HT1080 (cell line): Measurements from ENCODE around the gene METTL3. TPM values are rescaled to one million over a fixed set of nuclear protein-coding genes. Genes with fewer than 3 reads are reported as not detected.

ENCODE experiments used
- DNase-seq: peaks from one replicate; pipeline ENCODE4 v3.0.0-alpha.2; 2015; ENCODE audit warnings: low read depth
- total RNA-seq: library from RNA; depleted of rRNA; stranded (reverse); fragments of >200 nt; shearing (Covaris generic); gene quantifications from 2 replicates; pipeline ENCODE4 v1.2.3, GENCODE V29; 2014; rRNA removed

METTL3 gene
- total RNA-seq, 1 experiment from 2014 or later = 96.6 TPM

GRCh38 chr14:21476925-21477681 is 34.0 kb downstream of the METTL3 start, which contains the start of the genes RAB2B and TOX4:
TSS of gene RAB2B (minus strand) at chr14:21476959. CDS start at chr14:21476872, 87 bp downstream.
TSS of gene TOX4 (plus strand) at chr14:21477195. CDS start at chr14:21477279, 84 bp downstream.
- peak; percentile 97 for DNase-seq

- no peak for DNase-seq
Observed at GRCh38 chr14:21476523-21476924, 34.6 kb downstream of the METTL3 start.

- peak; percentile 6 for DNase-seq
Observed at GRCh38 chr14:21475767-21476522, 35.2 kb downstream of the METTL3 start.

GRCh38 chr14:21467616-21468015 is 43.5 kb downstream of the METTL3 start:
- peak; percentile 75 for DNase-seq

- DNase-seq = peak; percentile 100
Observed at GRCh38 chr14:21455912-21456667, 55.0 kb downstream of the METTL3 start, which contains the start of gene CHD8. TSS of gene CHD8 (minus strand) at chr14:21456123. CDS start at chr14:21431643, 24,480 bp downstream.

GRCh38 chr14:21455592-21455911 is 55.6 kb downstream of the METTL3 start:
- DNase-seq = no peak

GRCh38 chr14:21454843-21455544 is 56.1 kb downstream of the METTL3 start:
- DNase-seq = no peak

- DNase-seq = no peak
Observed at GRCh38 chr14:21449899-21450216, 61.3 kb downstream of the METTL3 start.

Other genes with a start within 250 kb of the METTL3 start
- gene HNRNPC, start 241.9 kb downstream of the METTL3 start, total RNA-seq = 1,396 and 1,870 TPM in 2 replicates
- gene RPGRIP1, start 231.3 kb downstream of the METTL3 start, total RNA-seq = not detected in 2 replicates
- gene SUPT16H, start 127.3 kb downstream of the METTL3 start, total RNA-seq = 112 and 124 TPM in 2 replicates
- 53.8 and 58.3 TPM in 2 replicates for gene CHD8, start 55.2 kb downstream of the METTL3 start, total RNA-seq
- 11.8 and 16.6 TPM in 2 replicates for gene RAB2B, start 34.4 kb downstream of the METTL3 start, total RNA-seq
- gene TOX4, start 34.1 kb downstream of the METTL3 start, total RNA-seq = 16.4 and 46.2 TPM in 2 replicates
- 0.03 TPM in 2 replicates for gene SALL2, start 15.0 kb upstream of the METTL3 start, total RNA-seq
- gene OR10G3, start 68.7 kb upstream of the METTL3 start, total RNA-seq = not detected in 2 replicates
- gene OR10G2, start 123.6 kb upstream of the METTL3 start, total RNA-seq = not detected in 2 replicates
- not detected in 2 replicates for gene OR4E2, start 142.5 kb upstream of the METTL3 start, total RNA-seq
- gene OR4E1, start 162.5 kb upstream of the METTL3 start, total RNA-seq = not detected in 2 replicates